Endometrial microvascular endothelial cells (primary cell): ENCODE measurements around the gene TNNT2. TPM values are rescaled to one million over a fixed set of nuclear protein-coding genes. Genes with fewer than 3 reads are reported as not detected.

Source experiments
- in situ Hi-C: cut with HindIII; loops from 2 replicates; pipeline ENCODE4 v1.10.0; 2017; ENCODE audit warnings: low sequenced_read_pairs, low pct_unique_long_range_greater_than_20kb; ENCODE audit errors: inconsistent ontology term
- total RNA-seq: library from RNA; depleted of rRNA; stranded (reverse); fragments of >200 nt; gene quantifications from one replicate; pipeline ENCODE4 v1.2.3, GENCODE V29; 2015; ENCODE audit errors: inconsistent ontology term

Gene TNNT2
- total RNA-seq, 1 donor from 2014 or later: not detected

- in situ Hi-C loops: no loop called here
Observed at GRCh38 chr1:201360486-201360885, 17.0 kb downstream of the TNNT2 start.

GRCh38 chr1:201359873-201360210 lies 17.6 kb downstream of the TNNT2 start:
- in situ Hi-C loops: no loop called here

DNA sequence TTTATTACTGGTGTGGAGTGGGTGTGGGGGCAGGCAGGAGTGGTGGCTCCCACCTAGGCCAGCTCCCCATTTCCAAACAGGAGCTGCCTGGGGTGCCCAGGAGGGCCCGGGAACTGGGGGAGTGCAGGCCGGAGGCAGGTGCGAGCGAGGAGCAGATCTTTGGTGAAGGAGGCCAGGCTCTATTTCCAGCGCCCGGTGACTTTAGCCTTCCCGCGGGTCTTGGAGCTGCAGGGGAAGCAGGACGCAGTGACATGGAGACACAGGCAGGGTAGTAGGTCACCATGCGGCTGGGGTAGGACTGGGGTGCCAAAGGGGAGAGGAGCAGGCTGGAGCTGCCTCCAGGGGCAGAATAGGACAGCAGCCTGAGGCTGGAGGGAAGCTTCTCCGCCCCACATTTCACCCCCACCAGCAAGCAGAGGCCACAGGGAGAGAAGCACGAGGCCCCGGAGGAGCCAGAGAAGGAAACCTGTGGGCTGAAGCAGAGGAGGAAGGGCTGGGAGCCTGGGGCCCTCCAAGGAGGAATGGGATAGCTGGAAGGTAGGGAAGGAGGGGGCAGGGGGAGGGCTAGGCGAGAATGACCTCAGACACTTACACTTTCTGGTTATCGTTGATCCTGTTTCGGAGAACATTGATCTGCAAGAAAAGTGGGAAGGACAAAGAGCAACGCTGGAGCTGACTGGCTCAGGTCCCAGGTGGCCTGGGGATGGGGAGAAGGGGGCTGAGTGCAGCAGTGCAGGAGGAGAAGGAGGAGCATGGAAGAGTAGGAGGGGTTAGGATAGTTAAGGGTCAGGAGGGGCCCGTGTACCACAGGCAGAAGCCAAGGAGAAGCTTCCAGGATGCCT lies 18.2 kb downstream of the TNNT2 start:
- in situ Hi-C loops: no loop called here

DNA sequence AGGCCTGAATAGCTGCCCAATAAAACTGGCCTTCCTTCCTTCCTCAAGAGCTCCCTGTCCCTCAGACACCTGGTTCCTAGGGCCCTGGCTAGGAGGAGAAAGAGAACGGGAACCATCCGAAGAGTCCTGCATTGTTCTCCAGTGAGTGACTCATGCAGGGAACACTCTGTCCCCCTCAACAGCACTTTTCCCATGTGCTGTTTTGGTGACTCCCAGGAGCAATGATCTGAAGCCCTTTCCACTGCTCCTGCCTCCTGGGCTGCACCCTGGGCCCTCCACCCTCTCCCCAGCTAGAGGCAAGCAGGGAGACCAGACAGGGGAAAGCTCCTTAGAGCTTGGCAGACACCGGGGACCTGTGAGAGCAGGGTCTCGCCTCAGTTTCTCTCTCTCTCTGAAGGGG lies 18.9 kb downstream of the TNNT2 start:
- in situ Hi-C loops: no loop called here

GRCh38 chr1:201357636-201358348 lies 19.7 kb downstream of the TNNT2 start:
- in situ Hi-C loops: no loop called here

DNA sequence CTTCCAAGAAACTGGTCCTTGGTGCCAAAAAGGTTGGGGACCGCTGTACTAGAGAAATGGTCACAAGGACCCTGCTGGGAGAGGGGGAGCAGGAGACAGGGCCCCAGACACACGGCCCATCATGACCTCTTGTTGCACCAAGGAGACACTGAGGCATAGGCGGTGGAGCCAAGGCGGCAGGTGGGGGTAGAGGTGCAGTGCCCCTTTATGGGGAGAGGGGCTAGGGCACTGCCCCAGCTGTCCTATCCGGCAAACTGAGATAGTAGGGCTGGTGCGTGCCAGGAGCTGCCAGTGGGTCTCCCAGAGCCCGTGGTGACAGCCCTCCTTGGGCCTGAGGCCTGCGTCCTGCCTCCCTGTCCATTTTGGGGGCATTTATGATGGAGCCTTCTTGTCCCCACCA lies 20.3 kb downstream of the TNNT2 start:
- in situ Hi-C loops: no loop called here

GRCh38 chr1:201356701-201357100 lies 20.8 kb downstream of the TNNT2 start:
- in situ Hi-C loops: no loop called here

GRCh38 chr1:201356236-201356635 lies 21.2 kb downstream of the TNNT2 start:
- in situ Hi-C loops: no loop called here

- in situ Hi-C loops: no loop called here
Observed at GRCh38 chr1:201355471-201355870, 22.0 kb downstream of the TNNT2 start.

- in situ Hi-C loops: no loop called here
Observed at GRCh38 chr1:201354901-201355295, 22.6 kb downstream of the TNNT2 start.

- in situ Hi-C loops: no loop called here
Observed at GRCh38 chr1:201354151-201354900, 23.2 kb downstream of the TNNT2 start.

DNA sequence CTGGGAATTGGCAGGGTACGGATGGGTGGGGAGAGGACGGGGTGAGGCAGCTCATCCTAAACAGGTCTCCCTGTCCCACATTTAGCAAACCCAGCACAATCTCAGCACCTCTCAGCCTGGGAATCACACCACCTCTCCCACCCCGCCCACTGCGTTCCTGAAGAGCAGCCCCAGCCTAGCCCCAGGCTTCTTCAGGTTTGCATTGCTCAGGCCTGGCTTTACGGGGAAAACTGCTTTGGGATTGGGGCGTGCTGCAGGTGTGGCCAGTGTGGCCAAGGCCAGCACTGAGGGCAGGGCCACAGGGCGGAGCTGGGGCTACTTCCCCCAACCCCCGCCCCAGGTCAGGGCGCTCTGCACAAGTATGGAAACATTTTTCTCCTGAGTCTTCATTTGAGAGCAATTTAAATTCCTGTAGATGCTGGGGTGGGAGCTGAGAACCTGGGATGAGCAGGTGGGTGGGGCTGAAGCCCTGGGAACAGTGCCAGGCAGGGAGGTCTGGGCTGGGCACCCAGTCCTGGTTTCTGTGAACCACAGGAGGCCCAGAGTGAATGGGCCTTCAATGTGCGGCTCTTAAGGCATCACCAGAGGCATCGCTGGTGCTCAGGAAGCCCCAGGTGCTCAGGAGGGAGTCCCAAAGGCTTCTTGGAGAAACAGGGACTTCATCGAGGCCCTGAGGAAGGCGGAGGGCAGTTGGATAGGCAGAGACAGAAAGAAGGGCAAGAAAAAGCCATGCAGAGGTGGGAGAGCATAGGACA lies 24.1 kb downstream of the TNNT2 start:
- in situ Hi-C loops: no loop called here

GRCh38 chr1:201351617-201352016 lies 25.9 kb downstream of the TNNT2 start:
- in situ Hi-C loops: no loop called here

GRCh38 chr1:201350884-201351283 lies 26.6 kb downstream of the TNNT2 start:
- in situ Hi-C loops: no loop called here

DNA sequence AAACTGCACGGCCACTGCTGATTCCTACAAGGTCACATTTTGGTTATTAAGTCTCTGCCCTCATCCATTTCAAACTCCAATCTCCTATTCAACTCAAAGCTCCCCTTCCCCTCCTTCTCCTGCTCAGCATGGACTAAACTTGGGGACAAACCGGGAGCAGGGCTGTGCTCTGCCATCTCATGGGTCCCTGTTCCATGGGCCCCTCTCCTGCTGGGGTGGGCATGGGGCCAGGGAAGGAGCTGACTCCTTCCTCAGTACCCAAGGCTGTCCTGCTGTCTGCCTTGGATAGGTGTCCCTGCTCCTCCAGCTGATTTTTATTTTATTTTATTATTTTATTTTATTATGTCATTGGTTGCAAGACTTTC lies 27.1 kb downstream of the TNNT2 start:
- in situ Hi-C loops: no loop called here

DNA sequence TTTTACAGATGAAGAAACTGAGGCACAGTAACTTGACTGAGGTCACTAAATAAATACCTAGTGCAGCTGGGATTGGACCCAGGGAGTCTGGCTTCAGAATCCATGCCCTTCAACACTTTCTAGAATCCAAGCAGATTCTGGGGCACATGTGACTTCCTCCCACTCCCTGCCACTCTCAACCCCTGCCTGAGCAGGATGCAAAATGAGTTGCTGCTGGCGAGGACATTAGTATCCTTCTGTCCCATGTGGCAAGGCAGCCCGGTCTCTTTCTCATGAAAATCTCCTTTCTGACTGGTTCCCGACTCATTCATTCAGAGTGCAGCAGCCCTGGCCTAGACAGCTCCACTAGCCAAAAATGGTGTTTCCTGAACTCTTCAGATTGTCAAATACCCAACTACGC lies 28.4 kb downstream of the TNNT2 start:
- in situ Hi-C loops: no loop called here

GRCh38 chr1:201348211-201348566 lies 29.3 kb downstream of the TNNT2 start:
- in situ Hi-C loops: no loop called here

DNA sequence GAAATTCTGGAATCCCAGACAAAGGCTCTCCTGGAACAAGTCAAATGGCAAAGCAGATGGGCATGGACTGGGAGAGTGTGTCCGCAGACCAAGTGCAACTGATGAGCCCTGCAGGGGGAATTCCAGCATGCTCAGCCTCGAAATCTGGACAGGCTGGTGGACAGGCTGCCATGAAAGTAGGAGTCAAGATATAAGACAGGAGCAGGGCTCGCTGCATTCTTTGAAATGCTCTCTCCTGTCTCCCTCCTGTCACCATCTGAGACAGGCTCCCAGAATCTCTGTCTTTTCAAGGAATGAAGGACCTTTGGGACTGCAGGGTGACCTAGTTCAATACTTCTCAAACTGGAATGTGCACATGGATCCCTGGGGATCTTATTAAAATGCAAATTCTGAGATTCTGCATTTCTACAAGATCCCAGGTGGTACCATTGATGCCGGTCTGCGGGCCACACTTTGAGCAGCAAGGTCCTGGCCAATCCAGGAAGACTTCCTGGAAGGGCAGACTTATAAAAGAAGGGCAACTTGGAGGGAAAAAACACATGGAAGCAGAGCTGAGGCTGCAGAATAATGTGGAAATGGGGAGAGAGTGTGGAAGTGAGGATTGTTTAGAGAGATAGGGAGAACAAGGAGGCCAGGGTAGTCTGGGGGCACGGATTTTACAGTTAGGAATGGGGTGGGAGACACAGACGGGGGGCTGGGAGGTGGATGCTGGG lies 29.8 kb downstream of the TNNT2 start:
- in situ Hi-C loops: no loop called here

- in situ Hi-C loops: no loop called here
Observed at GRCh38 chr1:201346987-201347386, 30.5 kb downstream of the TNNT2 start.
